Loucy (cell line): ENCODE results near the gene LRRC47.

ENCODE experiments used
- CTCF ChIP-seq: fragments of 200-600 bp; sonication (generic); conservative IDR thresholded peaks from 2 replicates; pipeline ENCODE4 v1.5.1; 2014; ENCODE audit warnings: mild to moderate bottlenecking, antibody characterized with exemption, low read length
- EZH2phosphoT487 ChIP-seq: fragments of 200-600 bp; IDR thresholded peaks from 2 replicates; pipeline ENCODE4 v1.6.1; 2018; ENCODE audit warnings: antibody characterized with exemption, mild to moderate bottlenecking, moderate library complexity, borderline replicate concordance

- TF ChIP-seq CTCF (no peak), EZH2phosphoT487 (no peak)
These were observed 56.3 kb downstream of the LRRC47 start for GRCh38 chr1:3740042-3740441.
